GM12892 (cell line): Measurements from ENCODE around the gene REC114.

ENCODE experiments used
- DNase-seq: peaks from one replicate; pipeline ENCODE4 v3.0.0; 2011; ENCODE audit not compliant: insufficient read length
- FAIRE-seq: peaks from 2 replicates; lab custom pipeline; 2011; peaks lifted over from hg19 to GRCh38; lab: Jason Lieb, UNC
- POLR2A ChIP-seq: IDR thresholded peaks from 2 replicates; pipeline ENCODE4 v1.6.1; 2011; ENCODE audit warnings: low read depth, low read length, control low read depth
- POLR2AphosphoS5 ChIP-seq: IDR thresholded peaks from 2 replicates; pipeline ENCODE4 v1.6.1; 2011; ENCODE audit warnings: low read depth, low read length, control low read depth
- TAF1 ChIP-seq: IDR thresholded peaks from 2 replicates; pipeline ENCODE4 v1.6.1; 2011; ENCODE audit warnings: low read depth, mild to moderate bottlenecking, control low read depth, low read length, borderline replicate concordance

The REC114 gene

GRCh38 chr15:73604477-73604876, 161.5 kb downstream of the REC114 start:
- TF ChIP-seq POLR2A (no peak), TAF1 (no peak), POLR2AphosphoS5 (no peak)
- no peak for DNase-seq
- FAIRE-seq, result no peak

GRCh38 chr15:73605759-73606436, 162.9 kb downstream of the REC114 start:
- DNase-seq (no peak), FAIRE-seq (no peak)
- no peak for TF ChIP-seq POLR2AphosphoS5
- no peak for TF ChIP-seq TAF1
- no peak for TF ChIP-seq POLR2A

GRCh38 chr15:73607405-73607804, 164.4 kb downstream of the REC114 start:
- TF ChIP-seq TAF1, result no peak
- TF ChIP-seq POLR2A, result no peak
- no peak for TF ChIP-seq POLR2AphosphoS5
- DNase-seq, result no peak
- FAIRE-seq, result no peak

- DNase-seq (no peak), FAIRE-seq (no peak)
- TF ChIP-seq TAF1 (no peak), POLR2A (no peak), POLR2AphosphoS5 (no peak)
Measured at GRCh38 chr15:73607843-73608242, 164.9 kb downstream of the REC114 start.

GRCh38 chr15:73608475-73608874, 165.5 kb downstream of the REC114 start:
- TF ChIP-seq TAF1 (no peak), POLR2AphosphoS5 (no peak), POLR2A (no peak)
- DNase-seq (no peak), FAIRE-seq (no peak)

- DNase-seq, result no peak
- TF ChIP-seq POLR2AphosphoS5 (no peak), TAF1 (no peak), POLR2A (no peak)
- FAIRE-seq, result no peak
Measured at GRCh38 chr15:73608941-73609340, 166.0 kb downstream of the REC114 start.
